GM12878 (cell line): ENCODE data around the gene MIR17HG.

Experiments
- ATF3 ChIP-seq: IDR thresholded peaks from 2 replicates; pipeline ENCODE4 v1.6.1; 2011; ENCODE audit warnings: low read depth, mild to moderate bottlenecking, low read length, moderate library complexity, borderline replicate concordance; ENCODE audit errors: extremely low read depth
- CTCF ChIP-seq, 3 experiments: IDR thresholded peaks in 2 of 3; conservative IDR thresholded peaks in 1 of 3; 2 replicates each; pipeline ENCODE4 v1.5.1; 2011; ENCODE audit warnings: low read depth in 3 of 3, low read length in 3 of 3, mild to moderate bottlenecking in 3 of 3, control low read depth in 2 of 3, moderate library complexity in 2 of 3, inconsistent platforms in 1 of 3, mixed read lengths in 1 of 3; ENCODE audit not compliant: control insufficient read depth in 2 of 3, insufficient read depth in 1 of 3; ENCODE audit errors: extremely low read depth in 1 of 3
- EP300 ChIP-seq, 2 experiments: fragments of 150-350 bp in 1 of 2; IDR thresholded peaks; 2 replicates each; pipeline ENCODE4 v1.6.1; 2011 to 2012; ENCODE audit warnings: low read depth in 2 of 2, low read length in 2 of 2, borderline replicate concordance in 1 of 2, improper control_type of control experiment in 1 of 2, inconsistent platforms in 1 of 2; ENCODE audit not compliant: control insufficient read depth in 1 of 2
- GATAD2B ChIP-seq: fragments of 450-650 bp; conservative IDR thresholded peaks from 2 replicates; pipeline ENCODE4 v1.6.1; 2017; ENCODE audit warnings: low read depth, mild to moderate bottlenecking, moderate library complexity
- KDM1A ChIP-seq: fragments of 200-600 bp; sonication (generic); IDR thresholded peaks from 2 replicates; pipeline ENCODE4 v1.6.1; 2016; ENCODE audit warnings: borderline replicate concordance
- MYC ChIP-seq: IDR thresholded peaks from 2 replicates; pipeline ENCODE4 v1.6.1; 2011; ENCODE audit warnings: mild to moderate bottlenecking, low read length, moderate library complexity, inconsistent platforms; ENCODE audit not compliant: insufficient read depth, insufficient replicate concordance, insufficient read length, severe bottlenecking
- RAD21 ChIP-seq: IDR thresholded peaks from 2 replicates; pipeline ENCODE4 v1.6.1; 2011; ENCODE audit warnings: mild to moderate bottlenecking, low read depth, low read length, moderate library complexity; ENCODE audit not compliant: insufficient read depth
- RELB ChIP-seq: fragments of 450-650 bp; IDR thresholded peaks from 2 replicates; pipeline ENCODE4 v1.6.1; 2017; ENCODE audit warnings: low read depth, mild to moderate bottlenecking, moderate library complexity

- no peak for TF ChIP-seq MYC
- TF ChIP-seq EP300 (IDR thresholded peaks at IDR 0.05; ENCODE audit: borderline replicate concordance in 1 of 2, control insufficient read depth in 1 of 2, low read depth in 2 of 2, low read length in 2 of 2) = no peak
- TF ChIP-seq RELB = no peak
- no peak for TF ChIP-seq ATF3
- TF ChIP-seq RAD21 = no peak
- no peak for TF ChIP-seq KDM1A
- no peak for TF ChIP-seq CTCF (IDR thresholded peaks at IDR 0.05 in 2 of 3, conservative IDR thresholded peaks at IDR 0.05 in 1 of 3; ENCODE audit: control insufficient read depth in 2 of 3, extremely low read depth in 1 of 3, insufficient read depth in 1 of 3, low read depth in 3 of 3, low read length in 3 of 3)
- no peak for TF ChIP-seq GATAD2B
These were observed 23.0 kb downstream of the MIR17HG start for GRCh38 chr13:91370501-91370900.
